ENCODE data around the gene LSAMP. TPM values are rescaled to one million over a fixed set of nuclear protein-coding genes. Genes with fewer than 3 reads are reported as not detected.

The LSAMP gene
- total RNA-seq, 1 experiment from 2014 or later: not detected

DNA sequence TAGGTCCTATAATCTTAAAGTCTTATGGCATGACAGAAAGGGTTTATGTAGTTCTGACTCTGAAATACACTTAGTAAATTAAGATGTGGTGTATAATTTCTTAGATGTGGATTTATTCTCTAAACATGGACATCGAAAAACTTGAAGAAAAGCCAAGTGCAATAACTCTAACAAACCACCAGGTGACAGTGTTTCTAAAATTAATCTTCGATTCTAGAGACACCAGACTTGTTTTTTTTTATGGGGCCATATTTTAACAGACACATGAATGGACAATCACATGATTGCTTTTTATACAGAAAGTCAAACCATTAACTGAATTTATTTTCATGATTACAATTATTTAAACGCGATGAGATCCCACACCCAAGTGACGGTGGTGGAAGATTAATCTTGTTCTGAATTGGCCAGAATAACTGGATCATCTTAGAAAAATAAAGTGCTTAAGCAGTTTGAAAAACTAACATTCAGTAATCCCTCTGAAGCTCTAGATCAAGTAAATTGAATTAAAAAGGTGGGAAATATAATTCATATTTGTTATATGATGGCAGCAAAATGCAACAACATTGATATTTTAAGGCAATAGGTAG, 305.1 kb downstream of the LSAMP start:
- ChIA-PET CTCF (no interaction called here), POLR2A (no interaction called here)
- no peaks in the 10 kb centered on the region for H3K4me1 ChIP-seq
- BruUV-seq (replicated peaks): no TSS peak
- intact Hi-C loops (cut with micrococcal nuclease; ENCODE audit: unreplicated experiment): loop anchor here (1.0 to 2.0 kb wide), 3 partner anchors 197 to 618 kb away; no protein-coding TSS in a partner anchor
- no peaks in the 10 kb centered on the region for H3K36me3 ChIP-seq (ENCODE audit: control insufficient read depth, insufficient read depth, low read length)
- H3K9me3 Mint-ChIP-seq (ENCODE audit: unreplicated experiment): no peaks in the 10 kb centered on the region
- H3K4me3 ChIP-seq (ENCODE audit: low read depth, low read length): no peak overlapping the region
- peak in 1 of 2 experiments; percentile 2 for DNase-seq
- peaks cover 6% of the 10 kb centered on the region for H3K27me3 Mint-ChIP-seq (ENCODE audit: insufficient read depth, unreplicated experiment)
- H3K36me3 Mint-ChIP-seq (ENCODE audit: insufficient read depth, unreplicated experiment): no peaks in the 10 kb centered on the region
- no peak overlapping the region for H3K27ac Mint-ChIP-seq (ENCODE audit: unreplicated experiment)
- H3K9me3 ChIP-seq: no peaks in the 10 kb centered on the region; the same call in 1 of the 2 replicates
- no peak overlapping the region for H3K4me3 Mint-ChIP-seq (ENCODE audit: unreplicated experiment)
- no peaks in the 10 kb centered on the region for H3K27me3 ChIP-seq (replicated peaks; ENCODE audit: control insufficient read depth, insufficient read depth, low read length)
- TF ChIP-seq CTCF (IDR thresholded peaks at IDR 0.05; ENCODE audit: insufficient read depth in 1 of 2, low read depth in 1 of 2, low read length in 1 of 2, severe bottlenecking in 1 of 2, unreplicated experiment in 1 of 2): peak; percentile 83 to 89
- no peaks in the 10 kb centered on the region for H3K4me1 Mint-ChIP-seq (ENCODE audit: low read depth, unreplicated experiment)

DNA sequence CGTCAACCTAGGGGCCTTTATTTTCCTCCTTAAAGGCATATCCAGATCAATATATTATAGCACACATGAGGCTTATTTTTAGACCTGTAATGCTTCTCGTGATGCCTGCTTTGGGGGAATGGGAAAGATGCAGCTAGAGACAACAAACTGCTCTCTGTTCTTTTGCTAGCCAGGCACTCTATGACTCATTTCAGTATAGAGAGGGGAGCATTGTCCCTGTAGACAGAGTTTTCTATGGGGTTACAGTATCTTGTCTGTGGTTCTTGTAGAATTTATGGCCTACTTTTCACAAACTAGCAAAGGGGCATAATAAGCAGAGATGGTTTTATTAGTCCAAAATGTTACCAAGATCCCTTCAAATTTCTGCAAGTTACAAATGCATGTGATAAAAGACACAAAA, 305.6 kb downstream of the LSAMP start:
- Mint-ChIP-seq H3K9me3 (ENCODE audit: unreplicated experiment) (no peaks in the 10 kb centered on the region), H3K4me1 (ENCODE audit: low read depth, unreplicated experiment) (no peaks in the 10 kb centered on the region), H3K36me3 (ENCODE audit: insufficient read depth, unreplicated experiment) (no peaks in the 10 kb centered on the region), H3K4me3 (ENCODE audit: unreplicated experiment) (no peak overlapping the region), H3K27ac (ENCODE audit: unreplicated experiment) (no peak overlapping the region), H3K27me3 (ENCODE audit: insufficient read depth, unreplicated experiment) (peaks cover 6% of the 10 kb centered on the region)
- CTCF ChIA-PET: no interaction called here
- intact Hi-C loops (cut with micrococcal nuclease; ENCODE audit: unreplicated experiment): loop anchor here (1.0 to 2.0 kb wide), 3 partner anchors 197 to 619 kb away; no protein-coding TSS in a partner anchor
- Histone ChIP-seq H3K36me3 (ENCODE audit: control insufficient read depth, insufficient read depth, low read length) (no peaks in the 10 kb centered on the region), H3K27me3 (replicated peaks; ENCODE audit: control insufficient read depth, insufficient read depth, low read length) (no peaks in the 10 kb centered on the region), H3K4me1 (no peaks in the 10 kb centered on the region), H3K4me3 (ENCODE audit: low read depth, low read length) (no peak overlapping the region), H3K9me3 (no peaks in the 10 kb centered on the region)
- POLR2A ChIA-PET: no interaction called here
- DNase-seq: no peak
- TF ChIP-seq CTCF (IDR thresholded peaks at IDR 0.05; ENCODE audit: insufficient read depth in 1 of 2, low read depth in 1 of 2, low read length in 1 of 2, severe bottlenecking in 1 of 2, unreplicated experiment in 1 of 2): no peak
- no TSS peak for BruUV-seq (replicated peaks)

DNA sequence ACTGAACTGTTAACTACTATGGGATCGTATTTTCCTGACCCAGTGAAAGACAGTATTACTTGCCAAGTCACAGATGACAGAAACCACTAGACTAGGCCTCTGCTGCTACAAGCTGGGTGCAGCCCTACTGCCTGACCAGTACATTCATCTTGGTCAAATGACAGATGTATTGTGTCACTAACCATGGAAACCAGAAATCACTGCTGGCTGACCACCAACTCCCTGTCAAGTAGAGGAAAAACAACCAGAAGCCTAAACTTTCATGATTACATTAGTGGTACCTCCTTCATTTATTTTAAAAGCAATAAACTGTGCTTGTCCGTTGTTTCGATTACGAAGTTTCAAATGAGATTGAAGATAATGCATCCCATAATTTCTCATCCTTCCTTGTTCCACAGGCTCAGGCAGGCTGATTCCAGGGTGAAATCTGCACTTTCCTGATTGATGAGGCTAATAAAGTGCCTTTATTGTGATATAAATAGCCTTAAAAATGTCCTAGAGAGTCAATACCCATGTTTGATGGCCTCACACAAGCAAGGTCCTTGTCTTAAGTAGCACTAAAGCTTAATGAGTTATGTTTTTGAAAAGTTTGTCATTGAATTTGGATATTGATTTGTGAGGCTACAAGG, 309.7 kb downstream of the LSAMP start:
- no peak for DNase-seq
- Histone ChIP-seq H3K27me3 (replicated peaks; ENCODE audit: control insufficient read depth, insufficient read depth, low read length) (no peaks in the 10 kb centered on the region), H3K36me3 (ENCODE audit: control insufficient read depth, insufficient read depth, low read length) (no peaks in the 10 kb centered on the region), H3K9me3 (no peaks in the 10 kb centered on the region), H3K4me1 (no peaks in the 10 kb centered on the region), H3K4me3 (ENCODE audit: low read depth, low read length) (no peak overlapping the region)
- H3K4me3 Mint-ChIP-seq (ENCODE audit: unreplicated experiment): no peak overlapping the region
- CTCF ChIA-PET: no interaction called here
- H3K4me1 Mint-ChIP-seq (ENCODE audit: low read depth, unreplicated experiment): no peaks in the 10 kb centered on the region
- intact Hi-C loops (cut with micrococcal nuclease; ENCODE audit: unreplicated experiment): no loop called here
- no peak overlapping the region for H3K27ac Mint-ChIP-seq (ENCODE audit: unreplicated experiment)
- POLR2A ChIA-PET: no interaction called here
- peaks cover 3% of the 10 kb centered on the region for H3K27me3 Mint-ChIP-seq (ENCODE audit: insufficient read depth, unreplicated experiment)
- H3K36me3 Mint-ChIP-seq (ENCODE audit: insufficient read depth, unreplicated experiment): no peaks in the 10 kb centered on the region
- H3K9me3 Mint-ChIP-seq (ENCODE audit: unreplicated experiment): no peaks in the 10 kb centered on the region
- no TSS peak for BruUV-seq (replicated peaks)
- no peak for TF ChIP-seq CTCF (IDR thresholded peaks at IDR 0.05; ENCODE audit: insufficient read depth in 1 of 2, low read depth in 1 of 2, low read length in 1 of 2, severe bottlenecking in 1 of 2, unreplicated experiment in 1 of 2)

All from Caco-2 (cell line).